ENCODE measurements around the gene FRMD4B.
A peak's percentile ranks its signal among the peaks of the same experiment; 100 is the strongest.
"Not testable (repeated sequence)": the region's sequence is repeated elsewhere in the genome, so short reads cannot be mapped to it uniquely, and the experiment has no call there.

The FRMD4B gene

GRCh38 chr3:69276884-69277283 is 109.0 kb downstream of the FRMD4B start:
- DNase-seq = no peak

DNA sequence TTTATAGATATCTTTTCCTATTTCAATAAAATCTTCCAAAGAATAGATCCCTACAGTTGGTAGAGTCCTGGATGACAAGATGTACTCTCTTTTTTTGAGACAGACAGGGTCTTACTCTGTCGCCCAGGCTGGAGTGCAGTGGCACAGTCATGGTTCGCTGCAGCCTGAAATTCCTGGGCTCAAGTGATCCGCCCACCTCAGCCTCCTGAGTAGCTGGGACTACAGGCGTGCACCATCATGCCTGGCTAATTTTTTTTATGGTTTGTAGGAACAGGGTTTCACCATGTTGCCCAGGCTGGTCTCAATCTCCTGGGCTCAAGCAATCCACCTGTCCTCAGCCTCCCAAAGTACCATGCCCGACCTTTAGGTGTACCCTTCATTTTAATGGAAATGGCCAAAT is 109.7 kb downstream of the FRMD4B start:
- not testable (repeated sequence) for DNase-seq

DNA sequence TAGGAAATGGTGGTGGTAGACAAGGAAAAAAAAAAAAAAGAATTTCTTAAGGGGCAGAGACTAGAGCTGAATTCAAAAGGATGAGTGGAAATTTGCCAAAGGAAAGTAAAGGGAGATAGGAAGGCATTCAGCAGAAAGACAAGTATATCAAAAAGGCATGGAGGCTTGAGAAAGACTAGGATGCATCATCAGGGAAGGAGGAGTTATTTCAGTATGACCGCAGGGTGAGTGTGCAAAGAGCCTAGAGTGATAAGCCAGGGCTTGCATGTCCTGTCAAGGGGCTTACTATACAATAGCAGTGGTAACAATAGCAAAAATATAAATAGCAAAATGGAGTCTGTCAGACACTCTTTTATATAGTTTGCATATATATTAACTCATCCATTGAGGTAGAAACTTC is 112.0 kb downstream of the FRMD4B start:
- DNase-seq = no peak

GRCh38 chr3:69272556-69272955 is 113.3 kb downstream of the FRMD4B start:
- no peak for DNase-seq

GRCh38 chr3:69271098-69271497 is 114.8 kb downstream of the FRMD4B start:
- DNase-seq = no peak

- no peak for DNase-seq
Observed at GRCh38 chr3:69266585-69266984, 119.3 kb downstream of the FRMD4B start.

GRCh38 chr3:69266071-69266470 is 119.8 kb downstream of the FRMD4B start:
- not testable (repeated sequence) for DNase-seq

- DNase-seq = not testable (repeated sequence)
Observed at GRCh38 chr3:69260843-69261405, 125.0 kb downstream of the FRMD4B start.

GRCh38 chr3:69260216-69260787 is 125.6 kb downstream of the FRMD4B start:
- no peak for DNase-seq

- DNase-seq = no peak
Observed at GRCh38 chr3:69259125-69259524, 126.8 kb downstream of the FRMD4B start.

- DNase-seq = no peak
Observed at GRCh38 chr3:69255928-69256327, 130.0 kb downstream of the FRMD4B start.

- DNase-seq = no peak
Observed at GRCh38 chr3:69254351-69254750, 131.5 kb downstream of the FRMD4B start.

GRCh38 chr3:69252631-69253030 is 133.3 kb downstream of the FRMD4B start:
- no peak for DNase-seq

DNA sequence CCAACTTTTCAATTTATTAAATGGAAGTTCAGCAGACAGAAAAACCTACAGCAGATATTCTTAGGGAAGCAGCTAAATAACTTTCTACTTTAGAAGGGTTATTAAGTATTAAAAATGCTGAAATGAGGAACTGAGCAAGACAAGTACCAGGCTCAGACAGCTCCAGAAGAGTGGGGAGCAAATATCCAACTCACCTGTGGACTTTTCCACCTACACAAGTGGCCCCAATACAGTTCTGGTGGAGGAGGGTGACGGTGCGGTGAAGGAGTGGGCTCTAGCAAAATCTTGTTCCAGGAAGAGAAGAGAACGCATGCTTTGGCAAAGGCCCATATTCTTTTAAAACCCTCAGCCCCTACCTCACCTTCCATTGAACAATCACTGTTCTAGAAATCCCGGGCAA is 133.7 kb downstream of the FRMD4B start:
- DNase-seq = no peak

DNA sequence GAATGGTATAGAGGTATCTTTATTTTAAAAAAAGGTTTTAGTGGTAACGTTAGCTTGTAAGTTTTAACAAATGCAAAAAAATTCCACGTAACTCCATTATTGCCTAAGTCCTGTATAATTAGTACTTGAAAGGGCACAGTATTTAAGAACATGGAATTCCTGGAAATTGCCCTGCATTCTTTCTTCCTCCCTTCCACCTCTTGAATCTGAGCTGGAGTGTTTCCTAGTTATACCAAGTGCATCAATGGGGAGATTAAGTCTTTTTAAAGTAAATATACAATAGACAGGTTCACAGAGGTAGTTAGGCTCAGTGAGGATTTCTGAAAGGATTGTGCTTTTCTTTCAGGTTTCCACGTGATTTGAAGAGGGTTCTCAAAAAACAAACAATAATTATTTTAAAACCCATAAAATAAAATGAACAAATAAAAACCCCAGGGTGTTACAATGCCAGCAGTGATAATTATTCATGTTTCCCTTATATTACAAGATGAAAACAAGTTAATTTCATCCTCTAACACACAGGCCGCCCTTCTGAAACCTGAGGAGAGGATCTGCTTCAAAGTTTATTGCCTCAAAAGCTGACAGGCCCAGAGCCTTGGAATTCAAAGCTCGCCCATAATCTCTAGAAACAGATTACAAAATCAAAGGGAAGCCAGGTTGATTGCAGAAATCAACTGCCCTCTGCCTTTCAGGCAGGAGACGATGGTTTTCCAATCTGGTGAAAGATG is 134.6 kb downstream of the FRMD4B start:
- DNase-seq = no peak

DNA sequence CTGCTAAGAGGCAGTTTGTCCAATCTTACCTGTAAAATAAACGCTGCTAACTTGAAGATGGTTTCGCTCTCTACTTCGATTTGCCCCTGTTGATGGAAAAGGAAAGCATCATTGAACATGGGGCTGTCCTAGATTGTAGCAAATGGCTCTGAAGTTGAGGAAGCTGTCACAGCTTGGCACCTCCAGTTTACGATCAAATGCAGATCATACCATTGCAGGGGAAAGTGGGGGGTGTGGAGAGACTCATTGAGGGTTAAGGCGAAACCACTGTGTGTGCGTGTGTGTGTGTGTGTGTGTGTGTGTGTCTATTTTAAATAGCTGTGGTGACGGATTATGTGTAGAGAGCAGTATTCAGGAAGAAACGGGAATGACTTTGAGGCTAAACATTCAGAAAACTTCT is 135.9 kb downstream of the FRMD4B start:
- DNase-seq = peak; percentile 35

GRCh38 chr3:69249001-69249400 is 136.9 kb downstream of the FRMD4B start:
- DNase-seq = no peak

DNA sequence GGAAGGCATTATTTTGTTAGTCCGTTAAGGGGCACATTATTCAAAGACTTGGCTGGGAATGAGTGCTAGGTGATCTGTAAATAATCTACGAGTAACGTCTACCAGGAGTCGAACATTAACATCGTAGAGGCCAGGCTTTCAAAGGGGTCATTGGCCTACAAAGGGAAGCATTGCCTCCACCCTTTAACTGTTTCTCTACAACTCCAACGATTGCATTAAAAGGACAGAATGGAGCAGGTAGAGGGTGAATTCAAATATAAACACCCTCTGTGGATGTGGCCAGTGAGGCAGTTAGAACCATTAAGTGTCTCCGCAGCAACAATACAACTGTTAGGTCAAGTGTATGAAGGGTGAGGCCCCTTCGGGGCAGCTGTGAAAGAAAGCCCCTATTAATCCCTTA is 137.5 kb downstream of the FRMD4B start:
- DNase-seq = no peak

- no peak for DNase-seq
Observed at GRCh38 chr3:69246612-69247011, 139.3 kb downstream of the FRMD4B start.

- no peak for DNase-seq
Observed at GRCh38 chr3:69244039-69244438, 141.8 kb downstream of the FRMD4B start.

DNA sequence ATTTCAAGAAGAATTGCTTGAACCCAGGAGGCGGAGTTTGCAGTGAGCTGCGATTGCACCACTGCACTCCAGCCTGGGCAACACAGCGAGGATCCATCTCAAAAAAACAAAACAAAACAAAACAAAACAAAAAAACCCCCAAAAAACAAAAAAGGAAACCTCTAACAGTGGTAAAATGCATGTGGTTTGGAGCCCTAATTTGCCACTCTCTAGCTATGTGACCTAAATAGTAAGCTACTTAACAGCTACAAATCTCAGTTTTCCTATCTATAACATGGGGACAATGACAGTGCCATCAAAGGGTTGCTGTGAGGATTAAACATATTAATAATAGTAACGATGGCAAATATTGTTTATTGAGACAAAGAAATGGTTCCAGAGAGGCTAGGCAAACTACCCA is 144.1 kb downstream of the FRMD4B start:
- no peak for DNase-seq

DNA sequence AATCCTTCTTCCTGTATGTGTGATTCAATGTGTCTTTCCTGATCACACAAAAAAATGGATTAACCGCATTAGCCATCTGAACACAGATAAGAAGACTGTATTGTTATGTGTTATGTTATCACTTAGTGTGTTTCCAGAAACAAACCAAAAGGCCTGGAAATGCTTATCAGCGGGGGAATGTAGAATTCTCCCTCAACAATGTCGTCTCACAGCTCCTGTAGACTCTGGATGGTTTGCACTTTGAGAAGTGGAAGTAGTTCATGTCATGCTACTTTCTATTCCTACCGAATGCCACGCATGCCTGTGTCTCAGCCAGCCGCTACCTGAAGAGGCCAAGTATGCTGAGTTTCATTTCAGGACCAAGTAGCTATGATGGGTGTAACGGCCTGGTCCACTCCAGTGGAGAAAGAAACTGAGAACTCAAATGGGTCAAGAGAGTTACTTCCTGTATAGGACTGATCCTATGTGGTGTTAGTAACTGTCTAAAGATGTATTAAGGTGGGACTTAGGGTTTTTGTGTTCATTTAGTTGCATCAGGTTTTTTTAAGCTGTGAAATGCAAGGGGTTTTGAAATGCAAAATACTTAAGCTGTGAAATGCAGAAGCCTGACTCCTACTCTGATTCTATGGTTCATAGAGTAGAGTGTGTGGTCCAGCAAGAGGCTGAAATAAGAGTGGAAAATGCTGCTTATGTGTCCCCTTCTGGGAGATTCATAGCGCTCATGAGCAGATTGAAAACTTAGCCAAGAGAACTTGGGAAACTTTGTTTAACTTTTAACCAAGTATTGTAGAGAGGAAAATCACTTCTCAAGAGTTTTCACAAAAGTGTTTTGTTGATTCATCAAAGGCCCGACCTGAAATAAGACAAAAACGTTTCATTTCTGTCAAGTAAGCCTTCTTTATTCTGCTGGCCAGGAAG is 145.0 kb downstream of the FRMD4B start:
- DNase-seq = no peak

DNA sequence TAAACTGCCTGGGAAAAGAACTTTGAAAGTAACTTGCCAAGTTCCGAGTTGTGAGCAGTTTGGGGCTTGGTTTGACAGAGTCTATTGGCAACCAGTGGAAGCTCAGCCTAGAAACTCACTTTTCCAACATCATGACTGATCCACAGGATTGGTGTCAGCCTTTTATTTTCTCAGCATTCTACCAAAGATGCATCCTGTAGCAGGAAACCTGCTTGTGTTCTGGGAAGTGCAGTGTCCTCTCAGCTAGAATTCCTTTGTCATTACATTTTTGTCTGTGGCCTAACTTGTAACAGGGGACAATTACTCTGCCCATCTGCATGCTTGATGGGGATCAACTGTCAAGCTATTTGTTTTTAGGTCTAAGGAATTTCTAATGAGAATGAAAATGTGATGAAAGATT is 146.8 kb downstream of the FRMD4B start:
- no peak for DNase-seq
